Stimulated activated CD8-positive, alpha-beta memory T cell treated with anti-CD3 and anti-CD28 coated beads, Interleukin-12 subunit alpha, Interleukin-12 subunit beta, amount 100 ng/mL, for 24 hours (primary cell): ENCODE data around the gene ZBTB45.

Experiments
- DNase-seq: peaks from one replicate; pipeline ENCODE4 v3.0.0-alpha.2; 2020; ENCODE audit errors: extremely low read depth

The ZBTB45 gene

DNA sequence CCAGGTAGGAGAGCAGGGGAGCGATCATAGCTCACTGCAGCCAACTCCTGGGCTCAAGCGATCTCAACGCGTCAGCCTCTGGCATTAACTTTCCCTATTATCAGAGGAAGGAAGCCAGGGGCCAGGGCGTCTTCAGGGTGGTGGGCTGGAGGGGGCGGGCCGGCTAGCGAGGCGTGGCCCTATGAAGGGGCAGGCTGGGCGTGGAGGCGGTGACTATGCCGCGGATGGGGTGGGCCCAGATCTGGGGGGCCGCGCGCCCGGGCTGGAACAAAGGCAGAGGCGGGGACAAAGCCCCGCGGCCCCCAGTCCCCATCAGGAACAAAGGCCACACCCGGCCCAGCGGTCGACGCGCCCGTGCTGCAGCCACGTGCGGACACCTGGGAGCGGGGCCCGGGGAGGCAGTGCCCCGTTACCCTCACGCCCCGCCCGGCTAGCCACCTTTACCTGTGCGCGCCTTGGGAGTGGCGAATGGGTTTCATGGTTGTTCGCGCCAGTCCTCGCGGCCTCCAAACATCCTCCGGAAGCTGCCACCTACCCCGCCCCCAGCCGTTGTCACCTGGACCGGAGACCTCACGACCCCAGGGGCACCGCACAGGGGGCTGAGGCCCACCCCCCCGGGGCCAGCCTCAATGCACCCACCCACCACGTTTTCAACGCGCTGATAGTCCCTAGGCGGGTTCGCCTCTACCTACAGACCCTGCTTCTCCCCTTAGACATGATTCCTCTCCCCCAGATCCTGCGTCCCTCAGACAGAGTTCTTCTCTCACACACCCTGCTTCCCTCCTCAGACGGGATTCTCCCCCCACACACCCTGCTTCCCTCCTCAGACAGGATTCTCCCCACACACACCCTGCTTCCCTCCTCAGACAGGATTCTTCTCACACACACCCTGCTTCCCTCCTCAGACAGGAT is 18.9 kb upstream of the ZBTB45 start:
- DNase-seq, result no peak

DNA sequence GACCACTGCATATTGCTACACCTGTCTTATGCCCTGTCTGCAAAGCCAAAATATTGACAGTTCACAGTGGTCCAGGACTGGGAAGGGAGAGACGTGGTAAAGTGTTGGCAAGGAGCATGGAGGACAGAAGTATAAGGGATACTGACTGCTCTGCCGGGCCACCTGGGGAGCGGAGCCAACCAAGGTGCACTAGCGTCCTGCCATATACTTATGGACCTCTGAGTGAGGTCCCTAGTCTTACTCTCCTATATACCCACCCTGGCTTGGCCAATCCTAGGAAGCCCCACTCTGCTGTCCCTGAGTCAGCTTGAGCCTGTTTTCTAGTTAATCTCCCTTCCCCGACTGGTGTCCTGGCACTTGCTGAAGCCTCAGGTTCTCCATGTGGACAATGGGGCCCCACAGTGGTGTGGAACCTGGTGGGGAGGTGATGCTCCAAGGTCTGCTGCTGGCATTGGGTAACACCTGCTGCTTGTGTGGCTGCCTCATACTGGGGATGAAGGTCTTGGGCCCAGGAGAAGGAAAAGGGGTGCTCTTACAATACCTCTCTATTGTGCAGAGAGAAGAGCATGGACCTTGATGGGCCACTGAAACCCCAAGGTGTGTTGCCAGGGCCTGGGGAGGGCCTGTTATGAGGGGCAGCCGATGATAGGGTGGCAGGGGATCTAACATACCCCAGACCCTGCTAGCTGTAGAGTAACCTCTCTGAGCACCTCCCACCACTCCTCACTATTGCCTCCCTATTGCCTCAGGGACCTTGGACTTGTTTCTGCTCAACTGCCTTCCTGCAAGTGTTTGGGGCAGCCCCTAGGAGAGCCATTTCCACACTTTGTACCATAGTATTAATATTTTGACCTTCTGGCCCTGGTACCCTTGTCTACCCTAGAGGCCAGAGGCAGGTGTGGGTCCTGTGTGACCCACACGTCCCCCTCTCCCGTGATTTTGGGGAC is 17.5 kb upstream of the ZBTB45 start:
- no peak for DNase-seq

DNA sequence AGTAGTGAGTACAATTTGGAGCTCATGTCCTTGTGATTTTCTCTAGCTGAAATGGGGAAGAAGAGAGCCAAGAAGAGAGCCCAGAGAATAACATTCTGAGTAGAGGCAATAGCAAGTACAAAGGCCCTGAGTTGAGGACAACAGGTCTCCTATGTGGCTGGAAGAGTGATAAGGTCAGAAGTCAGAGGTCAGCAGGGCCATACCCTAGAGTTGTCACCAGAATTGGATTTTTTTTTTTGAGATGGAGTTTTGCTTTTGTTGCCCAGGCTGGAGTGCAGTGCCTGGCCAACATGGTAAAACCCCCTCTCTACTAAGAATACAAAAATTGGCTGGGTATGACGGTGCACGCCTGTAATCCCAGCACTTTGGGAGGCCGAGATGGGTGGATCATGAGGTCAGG is 16.2 kb upstream of the ZBTB45 start:
- DNase-seq, result no peak

DNA sequence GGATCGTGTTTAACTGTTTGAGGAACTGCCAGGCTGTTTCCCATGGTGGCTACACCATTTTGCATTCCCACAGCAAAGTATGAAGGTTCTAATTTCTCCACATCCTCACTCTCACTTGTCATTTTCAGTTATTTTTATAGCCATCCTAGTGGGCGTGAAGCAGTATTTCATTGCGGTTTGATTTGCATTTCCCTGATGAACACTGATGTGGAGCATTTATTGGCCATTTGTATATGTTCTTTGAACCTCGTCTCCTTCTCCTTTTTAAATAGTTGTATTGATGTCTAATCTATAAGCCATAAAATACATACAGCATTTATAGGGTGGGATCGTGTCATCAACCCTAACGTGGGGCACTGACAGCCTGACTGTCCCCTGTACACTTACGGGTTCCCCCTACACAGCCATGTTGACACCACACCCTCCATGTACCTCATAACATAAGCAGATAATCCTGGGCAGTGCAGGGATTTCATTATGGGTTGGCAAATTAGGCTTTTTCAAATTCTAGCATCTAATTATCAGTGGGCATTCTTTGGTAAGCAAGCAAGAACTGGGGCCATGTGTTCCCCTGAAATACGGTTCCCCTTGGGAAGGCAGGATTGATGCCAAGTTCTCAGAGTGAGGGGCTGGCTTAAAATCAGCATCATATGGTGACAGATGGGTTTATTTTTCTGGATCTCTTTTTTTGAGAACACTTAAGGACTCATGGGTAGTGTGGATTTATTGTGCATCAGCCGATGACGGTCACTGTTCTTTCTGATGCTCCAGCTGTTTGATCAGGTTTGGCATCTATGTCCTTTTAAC is 11.6 kb upstream of the ZBTB45 start:
- DNase-seq, result no peak

DNA sequence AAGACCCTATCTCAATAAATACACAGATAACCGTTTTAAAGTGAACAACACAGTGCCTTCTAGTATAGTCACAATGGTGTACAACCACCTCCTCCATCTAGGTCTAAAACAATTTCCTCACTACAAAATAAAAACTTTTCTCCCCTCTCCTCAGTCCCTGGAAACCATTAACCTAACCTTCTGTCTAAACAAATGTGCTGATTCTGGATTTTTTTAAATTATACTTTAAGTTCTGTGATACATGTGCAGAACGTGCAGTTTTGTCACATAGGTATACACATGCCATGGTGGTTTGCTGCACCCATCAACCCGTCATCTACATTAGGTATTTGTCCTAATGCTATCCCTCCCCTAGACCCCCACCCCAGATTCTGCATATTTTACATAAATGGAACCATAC is 9.8 kb upstream of the ZBTB45 start:
- DNase-seq, result no peak

DNA sequence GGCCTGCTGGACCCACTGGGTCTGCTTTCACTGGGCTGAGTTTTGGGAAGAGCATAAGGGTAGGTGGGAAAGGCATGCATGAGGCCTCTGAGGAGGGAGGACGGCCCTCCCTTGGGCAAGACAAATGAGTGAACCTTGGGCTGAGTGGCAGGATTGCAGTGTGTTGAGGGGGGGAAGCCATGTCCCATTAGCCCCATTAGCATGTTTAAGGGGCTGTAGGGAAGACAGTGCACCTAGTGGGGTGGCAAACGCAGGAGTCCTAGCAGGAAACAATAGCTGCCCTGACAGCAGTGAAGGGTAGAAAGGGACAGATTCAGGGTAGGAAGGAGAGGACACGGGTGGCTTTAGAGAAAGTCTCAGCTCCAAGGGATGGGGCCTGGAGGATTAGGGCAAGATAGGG is 3.1 kb upstream of the ZBTB45 start:
- DNase-seq, result no peak

DNA sequence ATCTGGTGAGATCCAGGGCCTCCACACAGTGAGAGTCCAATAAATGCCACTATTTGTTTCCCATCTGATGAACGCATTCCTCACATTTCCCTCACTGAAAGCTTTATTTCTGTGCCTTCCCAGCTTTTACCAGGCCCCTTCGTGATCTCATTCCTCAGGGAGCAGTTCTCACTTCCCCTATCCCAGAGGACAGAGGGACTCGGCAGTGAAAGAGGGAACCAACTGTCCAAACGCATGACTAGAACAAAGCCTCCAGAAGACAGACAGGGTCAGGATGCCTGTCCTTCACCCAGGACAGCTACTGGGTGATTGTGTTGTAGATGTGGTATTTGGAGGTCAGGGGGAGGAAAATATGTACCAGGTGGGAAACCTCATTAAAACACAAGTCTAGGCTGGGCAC is 2.0 kb upstream of the ZBTB45 start:
- no peak for DNase-seq

DNA sequence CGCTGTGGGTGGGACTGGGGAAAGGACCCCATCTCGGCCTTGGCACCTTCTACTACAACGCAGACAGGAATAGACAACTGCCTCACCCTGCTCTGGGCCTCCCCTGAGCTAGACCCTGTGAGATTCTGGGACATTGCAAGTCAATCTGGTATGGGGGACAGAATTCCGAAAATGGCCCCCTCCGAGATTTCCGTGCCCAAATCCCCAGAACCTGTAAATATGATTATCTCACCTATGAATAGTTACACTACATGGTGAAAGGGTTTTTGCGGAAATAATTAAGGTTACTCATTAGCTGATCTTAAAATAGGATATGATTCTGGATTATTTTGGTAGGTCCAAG is 618 bp upstream of the ZBTB45 start:
- DNase-seq, result no peak

DNA sequence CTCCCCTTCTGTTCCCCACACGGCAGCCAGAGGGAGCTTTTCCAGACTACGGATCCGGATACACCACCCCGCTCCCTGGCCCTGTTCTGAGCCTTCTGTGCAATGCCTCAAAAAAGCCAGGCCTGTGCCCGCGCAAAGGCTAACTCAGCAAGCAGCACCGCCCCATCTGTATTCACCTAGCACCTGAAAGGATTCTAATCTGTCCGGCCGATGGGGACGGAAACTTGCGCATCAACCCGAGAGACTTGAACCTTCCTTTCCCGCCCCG is 589 bp downstream of the ZBTB45 start:
- DNase-seq, result no peak

DNA sequence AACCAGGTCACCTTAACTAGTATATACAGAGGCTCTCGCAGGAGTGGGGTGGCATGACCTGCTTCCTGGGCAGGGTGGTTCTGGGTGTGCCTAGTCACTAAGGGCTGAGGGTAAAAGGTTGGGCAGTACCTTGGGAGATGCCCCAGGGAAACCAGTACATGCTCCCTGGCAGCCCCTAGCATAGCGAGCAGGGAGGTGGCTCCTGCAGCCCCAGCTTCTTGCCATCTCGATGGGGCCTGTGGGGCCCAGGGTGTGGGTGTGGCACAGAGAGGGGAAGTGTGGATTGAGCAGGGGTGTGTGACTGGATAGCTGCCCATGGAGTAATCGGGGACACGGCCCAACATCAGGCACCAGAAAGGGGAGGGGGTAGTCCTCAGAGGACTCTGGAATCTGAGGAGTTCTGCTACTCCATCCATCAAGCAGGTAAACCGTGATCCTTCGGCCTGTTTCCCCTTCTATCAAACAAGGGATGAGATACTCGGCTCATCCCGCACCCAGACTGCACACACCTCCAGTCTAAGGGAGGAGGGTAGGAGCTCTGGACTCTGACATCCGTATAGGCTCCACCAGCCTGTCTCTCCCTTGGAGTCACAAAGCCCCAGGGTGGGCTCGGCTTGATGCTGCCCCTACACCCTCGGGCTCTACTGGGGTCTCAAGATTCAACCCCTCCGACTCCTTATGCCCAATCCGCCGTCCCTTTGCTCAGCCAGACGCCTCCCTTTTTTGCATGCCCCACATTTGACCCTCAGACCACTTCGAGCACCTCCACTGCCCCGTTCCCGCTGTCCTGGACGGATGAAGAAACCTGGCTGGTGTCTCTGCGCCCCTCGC is 1.1 kb downstream of the ZBTB45 start:
- DNase-seq, result no peak

DNA sequence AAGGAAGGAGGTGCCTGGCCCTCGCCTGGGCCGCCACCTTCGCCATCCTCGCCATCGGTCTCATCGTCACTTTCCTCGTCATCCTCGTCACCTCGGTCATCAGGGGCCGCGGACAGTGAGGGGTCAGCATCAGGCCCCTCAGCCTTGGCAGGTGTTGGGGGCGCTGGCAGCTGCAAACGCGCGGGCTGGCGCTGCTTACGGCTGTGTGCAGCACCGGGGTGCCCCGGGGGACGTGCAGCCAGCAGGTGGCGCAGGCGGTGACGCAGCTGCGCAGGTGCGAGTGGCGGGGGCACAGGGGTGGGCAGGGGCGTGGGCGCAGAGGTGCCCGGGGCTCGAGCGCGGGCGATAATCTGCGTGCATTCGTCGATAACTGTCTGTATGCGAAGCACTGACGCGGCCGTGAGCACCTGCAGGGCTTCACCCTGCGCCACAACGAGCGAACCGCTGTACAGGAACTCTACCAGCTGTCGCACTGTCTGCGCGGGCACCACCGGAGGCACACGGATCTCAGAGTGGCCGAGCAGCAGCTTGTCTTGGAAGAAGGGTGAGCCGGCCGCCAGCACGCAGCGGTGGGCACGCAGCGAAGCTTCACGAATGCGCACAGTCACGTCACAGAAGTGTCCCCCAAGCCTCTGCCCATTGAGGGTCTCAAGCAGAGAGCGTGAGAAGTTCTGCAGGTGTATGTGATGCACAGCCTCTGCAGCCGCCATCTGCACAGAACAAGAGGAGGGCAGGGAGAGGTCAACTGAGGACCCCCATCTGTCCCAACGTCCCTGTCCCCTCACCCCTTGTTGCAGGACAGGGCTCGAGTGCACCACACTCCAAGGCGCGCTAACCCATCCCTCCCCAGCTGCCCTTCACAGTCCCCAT is 2.4 kb downstream of the ZBTB45 start:
- no peak for DNase-seq

DNA sequence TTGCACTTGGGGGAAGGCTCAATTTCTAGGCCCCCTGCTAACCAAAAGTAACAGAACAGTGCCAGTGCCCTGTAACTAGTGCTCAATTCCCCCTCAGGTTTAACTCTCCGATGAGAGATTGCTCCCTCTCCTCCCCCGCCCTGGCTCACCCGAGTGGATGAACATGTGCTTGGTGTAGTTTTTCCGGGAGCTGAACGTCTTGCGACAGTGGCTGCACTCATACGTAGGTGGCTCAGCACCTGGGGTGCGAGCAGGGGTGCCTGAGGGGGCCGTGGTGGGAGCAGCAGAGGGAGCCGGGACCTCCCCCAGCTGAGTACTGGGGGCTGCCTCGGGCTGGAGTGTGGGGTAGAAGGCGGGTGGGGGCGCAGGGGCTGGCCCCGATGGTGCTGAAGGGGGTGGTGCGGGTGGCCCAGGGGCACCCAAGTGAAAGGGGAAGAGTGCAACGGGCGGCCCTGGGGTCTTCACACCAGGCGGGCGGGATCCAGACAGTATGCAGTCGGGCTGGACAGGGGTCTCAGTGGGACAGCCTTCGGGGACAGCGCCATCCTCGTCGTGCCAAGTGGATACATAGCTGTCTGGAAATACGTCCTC is 3.3 kb downstream of the ZBTB45 start:
- no peak for DNase-seq

DNA sequence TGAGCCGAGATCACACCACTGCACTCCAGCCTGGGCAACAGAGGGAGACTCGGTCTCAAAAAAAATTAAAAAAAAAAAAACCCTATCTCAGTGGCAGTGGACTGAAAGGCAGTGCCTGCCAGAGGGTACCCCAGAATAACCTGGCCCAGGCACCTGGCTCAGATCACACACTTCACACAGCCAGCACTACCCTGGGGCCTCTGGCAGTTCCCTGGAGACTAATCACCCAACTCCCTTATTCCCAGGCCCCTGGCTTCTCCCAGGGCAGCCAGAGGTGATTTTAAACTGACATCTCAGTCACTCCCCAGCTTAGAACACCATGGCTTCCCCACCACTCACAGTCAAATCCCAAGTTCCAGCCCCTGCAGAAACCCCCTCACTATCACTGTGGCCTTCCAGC is 4.4 kb downstream of the ZBTB45 start:
- no peak for DNase-seq

DNA sequence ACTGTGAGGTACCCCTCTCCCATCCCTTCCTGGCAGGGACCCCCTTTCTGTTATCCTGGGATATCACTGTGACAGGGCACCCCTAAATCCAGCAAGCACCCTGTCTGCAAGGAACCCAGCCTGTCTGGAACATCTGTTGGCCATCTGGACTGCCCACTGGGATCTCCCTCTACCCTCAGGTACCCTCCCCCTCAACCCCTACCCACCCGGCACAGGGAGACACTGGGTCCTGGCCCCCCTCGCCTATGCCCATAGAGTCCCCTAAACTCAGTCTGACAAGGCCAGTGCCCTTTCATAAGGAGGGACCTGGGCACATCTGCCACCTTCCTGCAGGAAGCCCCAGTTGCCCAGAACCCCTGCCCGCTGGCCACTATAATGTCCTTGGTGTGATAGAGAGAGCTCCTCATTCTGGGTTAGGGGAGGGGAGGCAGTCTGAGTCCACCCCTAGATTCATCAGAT is 5.0 kb downstream of the ZBTB45 start:
- no peak for DNase-seq

DNA sequence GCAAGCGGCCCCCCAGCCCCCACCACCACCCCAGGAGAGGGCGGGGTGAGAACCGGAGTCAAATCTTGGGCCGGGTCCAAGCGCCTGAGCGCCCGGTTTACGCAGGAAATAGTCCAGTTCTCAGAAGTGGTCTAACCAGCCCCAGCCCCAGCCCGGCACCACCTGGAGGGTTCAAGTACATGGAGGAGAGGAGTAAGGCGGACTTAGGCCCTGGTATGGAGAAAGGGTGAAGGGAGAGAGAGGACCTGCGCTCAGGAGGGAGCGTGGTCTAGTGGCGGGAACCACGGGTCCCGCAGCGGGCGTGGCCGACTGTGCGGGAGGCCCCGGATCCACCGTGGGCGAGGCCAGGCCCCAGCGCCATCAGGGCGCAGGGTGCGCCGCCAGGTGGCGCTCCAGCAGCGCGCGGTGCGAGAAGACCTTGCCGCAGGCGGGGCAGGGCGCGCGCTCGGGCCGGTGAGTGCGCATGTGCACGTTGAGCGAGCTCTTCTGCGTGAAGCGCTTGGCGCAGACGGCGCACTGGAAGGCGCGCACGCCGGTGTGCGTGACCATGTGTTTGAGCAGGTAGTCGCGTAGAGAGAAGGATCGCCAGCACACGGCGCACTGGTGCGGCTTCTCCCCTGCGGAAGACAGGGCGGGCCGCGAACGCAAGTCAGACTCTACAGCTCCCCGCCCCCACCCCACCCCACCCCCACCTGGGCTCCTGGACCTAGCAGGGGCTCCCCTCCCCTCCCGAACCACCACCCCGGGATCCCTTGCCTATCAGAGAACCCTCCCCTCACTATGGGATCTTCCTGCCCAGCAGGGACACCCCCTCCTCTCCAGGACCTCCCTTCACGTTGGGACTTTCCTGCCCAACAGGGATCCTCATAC is 5.7 kb downstream of the ZBTB45 start:
- DNase-seq, result peak; percentile 93

DNA sequence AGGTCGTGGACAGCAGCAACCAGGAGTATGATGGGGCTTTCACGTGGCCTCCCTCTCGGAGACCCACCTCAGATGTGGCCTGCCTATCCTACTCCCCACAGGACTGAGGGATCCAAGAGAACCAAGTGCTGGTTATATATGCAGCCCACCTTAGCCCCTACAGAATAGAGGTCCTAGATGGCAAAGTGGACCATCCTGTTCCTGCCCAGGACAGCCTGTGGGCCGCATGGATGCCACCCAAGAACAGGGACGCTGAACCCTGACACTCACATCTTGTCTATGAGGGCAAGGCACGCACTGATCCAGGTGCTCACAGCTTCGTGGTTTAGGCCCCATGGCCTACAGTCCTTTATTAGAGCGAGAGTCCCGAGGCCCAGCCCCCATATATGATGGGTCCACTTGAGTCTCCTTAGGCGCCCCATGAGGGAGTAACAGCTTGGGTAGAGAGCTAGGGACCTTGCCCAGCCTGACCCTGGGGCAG is 6.4 kb downstream of the ZBTB45 start:
- DNase-seq, result no peak

DNA sequence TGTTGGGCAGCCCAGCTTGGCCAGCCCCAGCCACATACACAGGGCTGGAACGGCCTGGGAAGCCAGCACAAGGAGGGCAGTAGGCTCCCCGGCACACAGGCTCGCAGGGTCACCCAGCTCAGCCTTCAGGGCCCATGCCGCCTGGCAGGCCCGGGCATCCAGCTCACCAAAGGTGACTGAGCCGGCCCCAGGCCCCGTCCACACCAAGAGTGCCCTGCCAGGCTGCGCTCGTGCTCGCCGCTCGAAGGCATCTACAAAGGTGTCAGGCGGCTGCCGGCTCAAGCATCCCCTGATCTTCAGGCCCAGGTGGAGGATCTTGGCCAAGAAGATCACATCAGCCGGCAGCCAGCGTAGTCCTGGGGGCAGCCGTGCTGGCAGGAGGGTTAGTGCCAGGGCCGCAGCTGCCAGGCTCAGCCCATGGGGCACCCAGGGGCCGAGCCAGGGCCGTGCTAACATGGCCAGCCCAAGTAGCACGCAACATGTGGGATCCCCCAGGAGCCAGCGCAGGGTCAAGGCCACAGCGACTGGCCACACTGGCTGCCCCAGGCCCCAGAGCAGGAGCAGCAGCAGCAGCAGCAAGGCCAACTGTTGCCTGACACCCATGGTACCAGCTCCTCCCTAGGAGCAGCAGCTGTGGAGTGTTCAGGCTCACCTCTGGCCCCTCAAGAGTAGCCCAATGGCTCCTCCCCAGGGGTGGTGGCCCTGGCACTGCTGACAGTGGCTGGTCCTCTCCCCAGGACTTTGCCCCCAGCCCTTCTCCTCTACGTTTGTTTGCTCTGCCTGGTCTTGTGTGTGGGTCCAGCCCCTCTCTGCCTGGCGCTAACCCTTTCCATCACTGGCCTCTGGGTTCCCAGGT is 8.0 kb downstream of the ZBTB45 start, which contains the start of gene SLC27A5:
Gene SLC27A5, minus strand, starts transcription at position 640 of the 856 bp plus-strand sequence. Its CDS starts 37 bp downstream, at position 603.
- no peak for DNase-seq
